HepG2 (cell line): ENCODE results near the gene TAF1D. TPM values are rescaled to one million over a fixed set of nuclear protein-coding genes. Genes with fewer than 3 reads are reported as not detected.
A peak's percentile ranks its signal among the peaks of the same experiment; 100 is the strongest.

ENCODE experiments used
- POLR2A ChIP-seq, 2 experiments: IDR thresholded peaks; 2 replicates each; pipeline ENCODE4 v1.6.1; 2011; ENCODE audit warnings: low read depth in 2 of 2, low read length in 2 of 2, mild to moderate bottlenecking in 1 of 2, moderate library complexity in 1 of 2; ENCODE audit not compliant: insufficient read depth in 1 of 2
- TBP ChIP-seq: sonication (generic); formaldehyde crosslinking; IDR thresholded peaks from 2 replicates; pipeline ENCODE4 v1.5.0; 2020; ENCODE audit warnings: missing genetic modification reagents
- ZC3H13 ChIP-seq: sonication (generic); formaldehyde crosslinking; IDR thresholded peaks from 2 replicates; pipeline ENCODE4 v1.8.1; 2023; ENCODE audit warnings: mild to moderate bottlenecking, missing genetic modification reagents, moderate library complexity
- ZNF234 ChIP-seq: sonication (generic); formaldehyde crosslinking; conservative IDR thresholded peaks from 2 replicates; pipeline ENCODE4 v1.5.1; 2020; ENCODE audit warnings: mild to moderate bottlenecking, missing genetic modification reagents
- ZNF354B ChIP-seq: sonication (generic); formaldehyde crosslinking; IDR thresholded peaks from 2 replicates; pipeline ENCODE4 v1.8.0; 2022; ENCODE audit warnings: mild to moderate bottlenecking, missing genetic modification reagents
- ZNF496 ChIP-seq: sonication (generic); formaldehyde crosslinking; IDR thresholded peaks from 2 replicates; pipeline ENCODE4 v1.8.1; 2023; ENCODE audit warnings: mild to moderate bottlenecking, moderate library complexity, missing genetic modification reagents; ENCODE audit not compliant: insufficient replicate concordance
- polyA plus RNA-seq, 8 experiments: library from polyadenylated mRNA; depleted of rRNA in 3 of 8; stranded (reverse) in 7 of 8; unstranded in 1 of 8; fragments of >200 nt; fragmentation: Illumina TruSeq in 4 of 8; extraction: Trizol in 4 of 8; gene quantifications; 2 replicates each; pipeline versions ENCODE4 v1.2.1 to v1.2.3, GENCODE V29; 2011 to 2016; ENCODE audit warnings: low read depth in 4 of 8, missing spikeins in 1 of 8, mixed read lengths in 1 of 8; ENCODE audit not compliant: insufficient read depth in 1 of 8
- total RNA-seq, 5 experiments: library from RNA; depleted of rRNA; stranded (reverse); fragments of >200 nt; fragmentation: Illumina TruSeq; extraction: Trizol; gene quantifications; 2 replicates each; pipeline ENCODE4 v1.2.3, GENCODE V29; 2016; ENCODE audit warnings: low read depth in 1 of 5
- TF ChIP-seq, protein P1 (sequence below): sonication (generic); formaldehyde crosslinking; IDR thresholded peaks from 2 replicates; pipeline ENCODE4 v1.4.0; 2020; ENCODE audit warnings: missing genetic modification reagents, borderline replicate concordance
- TF ChIP-seq, protein P2 (sequence below): IDR thresholded peaks from 2 replicates; pipeline ENCODE4 v1.4.0; 2020; ENCODE audit warnings: mild to moderate bottlenecking, missing genetic modification reagents

The TAF1D gene
- total and polyA plus RNA-seq, 2 of the 13 experiments (the other 11 are each of a cell fraction or from before 2014, with no cell fraction given): 132 to 207 TPM

GRCh38 chr11:93734427-93735222 is 6.7 kb downstream of the TAF1D start (continued):
- TF ChIP-seq ZC3H13 (no peak), ZNF496 (CRISPR knock-in tag) (no peak), ZNF354B (CRISPR knock-in tag) (no peak), POLR2A (IDR thresholded peaks at IDR 0.05; ENCODE audit: insufficient read depth in 1 of 2, low read depth in 2 of 2, low read length in 2 of 2) (peak in 1 of 2 experiments; percentile 48; a peak in 3 of 4 replicates), ZNF234 (CRISPR knock-in tag) (no peak), TBP (CRISPR knock-in tag) (no peak)
- TF ChIP-seq, protein P1, sequence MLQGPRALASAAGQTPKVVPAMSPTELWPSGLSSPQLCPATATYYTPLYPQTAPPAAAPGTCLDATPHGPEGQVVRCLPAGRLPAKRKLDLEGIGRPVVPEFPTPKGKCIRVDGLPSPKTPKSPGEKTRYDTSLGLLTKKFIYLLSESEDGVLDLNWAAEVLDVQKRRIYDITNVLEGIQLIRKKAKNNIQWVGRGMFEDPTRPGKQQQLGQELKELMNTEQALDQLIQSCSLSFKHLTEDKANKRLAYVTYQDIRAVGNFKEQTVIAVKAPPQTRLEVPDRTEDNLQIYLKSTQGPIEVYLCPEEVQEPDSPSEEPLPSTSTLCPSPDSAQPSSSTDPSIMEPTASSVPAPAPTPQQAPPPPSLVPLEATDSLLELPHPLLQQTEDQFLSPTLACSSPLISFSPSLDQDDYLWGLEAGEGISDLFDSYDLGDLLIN (CRISPR knock-in tag): no peak
- TF ChIP-seq, protein P2, sequence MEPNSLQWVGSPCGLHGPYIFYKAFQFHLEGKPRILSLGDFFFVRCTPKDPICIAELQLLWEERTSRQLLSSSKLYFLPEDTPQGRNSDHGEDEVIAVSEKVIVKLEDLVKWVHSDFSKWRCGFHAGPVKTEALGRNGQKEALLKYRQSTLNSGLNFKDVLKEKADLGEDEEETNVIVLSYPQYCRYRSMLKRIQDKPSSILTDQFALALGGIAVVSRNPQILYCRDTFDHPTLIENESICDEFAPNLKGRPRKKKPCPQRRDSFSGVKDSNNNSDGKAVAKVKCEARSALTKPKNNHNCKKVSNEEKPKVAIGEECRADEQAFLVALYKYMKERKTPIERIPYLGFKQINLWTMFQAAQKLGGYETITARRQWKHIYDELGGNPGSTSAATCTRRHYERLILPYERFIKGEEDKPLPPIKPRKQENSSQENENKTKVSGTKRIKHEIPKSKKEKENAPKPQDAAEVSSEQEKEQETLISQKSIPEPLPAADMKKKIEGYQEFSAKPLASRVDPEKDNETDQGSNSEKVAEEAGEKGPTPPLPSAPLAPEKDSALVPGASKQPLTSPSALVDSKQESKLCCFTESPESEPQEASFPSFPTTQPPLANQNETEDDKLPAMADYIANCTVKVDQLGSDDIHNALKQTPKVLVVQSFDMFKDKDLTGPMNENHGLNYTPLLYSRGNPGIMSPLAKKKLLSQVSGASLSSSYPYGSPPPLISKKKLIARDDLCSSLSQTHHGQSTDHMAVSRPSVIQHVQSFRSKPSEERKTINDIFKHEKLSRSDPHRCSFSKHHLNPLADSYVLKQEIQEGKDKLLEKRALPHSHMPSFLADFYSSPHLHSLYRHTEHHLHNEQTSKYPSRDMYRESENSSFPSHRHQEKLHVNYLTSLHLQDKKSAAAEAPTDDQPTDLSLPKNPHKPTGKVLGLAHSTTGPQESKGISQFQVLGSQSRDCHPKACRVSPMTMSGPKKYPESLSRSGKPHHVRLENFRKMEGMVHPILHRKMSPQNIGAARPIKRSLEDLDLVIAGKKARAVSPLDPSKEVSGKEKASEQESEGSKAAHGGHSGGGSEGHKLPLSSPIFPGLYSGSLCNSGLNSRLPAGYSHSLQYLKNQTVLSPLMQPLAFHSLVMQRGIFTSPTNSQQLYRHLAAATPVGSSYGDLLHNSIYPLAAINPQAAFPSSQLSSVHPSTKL: no peak
